ENCODE results near the gene CDH23.
A peak's percentile ranks its signal among the peaks of the same experiment; 100 is the strongest.

Gene CDH23

DNA sequence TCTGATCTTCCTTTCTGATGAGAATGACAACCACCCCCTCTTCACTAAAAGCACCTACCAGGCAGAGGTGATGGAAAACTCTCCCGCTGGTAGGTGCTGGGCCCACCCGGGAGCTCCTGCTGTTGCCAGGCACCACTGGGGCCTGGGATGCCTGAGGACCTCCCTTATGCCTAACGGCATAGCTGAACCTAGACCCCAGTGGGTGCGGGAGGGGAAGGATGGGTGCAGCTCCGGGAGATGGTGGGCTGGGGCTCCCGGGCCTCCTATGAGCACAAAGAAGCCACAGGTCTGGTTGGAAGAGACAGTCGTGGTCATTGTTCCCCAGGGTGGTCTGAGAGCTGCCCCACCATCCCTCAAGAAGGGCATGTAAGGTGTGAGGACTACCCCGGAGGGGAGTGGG lies 392.2 kb downstream of the CDH23 start:
- DNase-seq, result no peak

DNA sequence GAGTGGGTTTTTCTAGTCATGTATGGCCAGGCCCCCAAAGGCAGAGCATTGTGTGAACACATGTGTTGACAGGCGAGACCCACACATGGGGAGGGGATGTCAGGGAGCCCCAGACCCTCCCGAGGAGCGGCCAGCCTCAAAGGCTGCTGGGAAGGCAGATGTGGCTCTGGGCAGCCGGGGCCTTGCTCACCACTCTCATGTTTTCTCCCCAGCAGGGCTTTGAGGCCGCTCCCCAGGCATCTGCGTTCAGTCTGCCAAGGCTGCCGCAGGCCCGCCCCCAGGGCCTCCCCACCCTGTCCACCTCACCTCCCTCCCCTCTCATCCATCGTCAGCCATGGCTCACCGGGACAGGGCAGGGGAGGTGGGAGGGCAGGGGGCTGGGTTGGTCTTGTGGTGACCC lies 393.2 kb downstream of the CDH23 start:
- DNase-seq, result no peak

DNA sequence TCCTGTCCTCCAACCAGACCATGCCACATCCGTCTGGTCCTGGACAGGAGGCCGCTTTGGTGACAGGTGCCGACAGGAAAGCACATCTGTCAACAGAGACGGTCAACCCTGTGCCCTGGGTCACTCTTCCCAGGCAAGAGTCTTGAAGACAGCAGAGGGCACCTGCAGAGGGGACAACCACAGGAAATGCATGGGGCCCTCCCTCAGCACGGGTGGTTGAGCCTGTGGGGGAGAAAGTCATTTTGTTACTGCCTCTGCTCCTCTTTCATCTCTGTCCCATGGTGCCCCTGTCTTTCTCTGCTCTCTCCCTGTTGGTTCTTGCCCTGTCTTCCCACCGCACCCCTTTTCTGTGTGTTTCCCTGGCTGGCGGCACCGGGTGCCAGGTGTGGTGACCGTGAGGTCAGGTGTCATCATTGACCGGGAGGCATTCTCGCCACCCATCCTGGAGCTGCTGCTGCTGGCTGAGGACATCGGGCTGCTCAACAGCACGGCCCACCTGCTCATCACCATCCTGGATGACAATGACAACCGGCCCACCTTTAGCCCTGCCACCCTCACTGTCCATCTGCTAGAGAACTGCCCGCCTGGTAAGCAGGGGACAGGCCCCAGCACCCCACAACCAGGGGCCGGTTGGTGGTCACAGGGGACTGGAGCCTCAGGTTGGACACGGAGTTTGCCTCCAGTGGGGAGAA lies 394.2 kb downstream of the CDH23 start:
- DNase-seq, result no peak

DNA sequence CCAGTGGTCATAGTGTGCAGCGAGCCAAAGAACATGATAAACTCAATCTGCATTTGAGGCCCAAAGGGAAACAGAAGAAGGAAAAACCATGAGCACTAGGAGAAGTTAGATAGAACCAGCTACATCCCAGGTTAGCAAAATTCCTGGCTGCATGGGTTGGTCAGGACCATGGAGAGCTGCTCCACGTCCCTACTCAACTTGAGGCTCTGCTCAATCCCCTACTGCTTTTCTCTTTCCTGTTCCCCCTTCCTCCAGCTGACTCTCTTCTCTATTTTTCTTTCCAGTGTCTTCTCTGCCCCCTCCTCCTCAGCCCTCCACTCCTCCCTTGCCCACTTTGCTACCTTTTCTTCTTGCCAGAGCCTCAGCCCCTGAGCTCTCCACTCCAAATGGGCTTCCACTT lies 398.5 kb downstream of the CDH23 start:
- no peak for DNase-seq

DNA sequence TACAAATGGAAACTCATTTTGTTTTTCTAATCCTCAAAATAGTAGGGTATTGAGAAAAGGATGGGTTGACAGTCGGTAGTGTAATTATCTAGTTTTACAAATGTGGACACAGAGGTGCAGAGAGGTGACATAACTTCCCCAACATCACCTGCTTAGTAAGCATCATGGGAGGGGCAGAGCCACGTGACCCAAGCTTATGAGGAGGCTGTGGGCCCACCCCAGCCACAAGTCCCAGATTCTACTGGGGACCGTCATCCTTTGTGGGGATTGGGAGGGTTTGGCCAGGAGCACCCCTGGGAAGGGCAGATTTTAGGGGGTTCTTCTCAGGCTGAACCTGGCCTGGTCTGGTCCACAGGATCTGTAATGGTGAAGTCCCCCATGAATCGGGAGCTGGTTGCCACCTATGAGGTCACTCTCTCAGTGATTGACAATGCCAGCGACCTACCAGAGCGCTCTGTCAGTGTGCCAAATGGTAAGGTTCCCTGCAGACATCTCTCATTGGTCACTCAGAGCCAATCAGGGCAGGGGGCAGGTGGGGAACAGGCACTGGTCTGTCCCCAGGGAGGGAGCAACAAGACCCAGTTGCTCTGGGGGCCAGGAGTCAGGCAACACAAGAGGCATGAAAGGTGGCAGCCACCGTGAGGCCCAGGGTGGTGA lies 400.2 kb downstream of the CDH23 start:
- DNase-seq, result no peak

DNA sequence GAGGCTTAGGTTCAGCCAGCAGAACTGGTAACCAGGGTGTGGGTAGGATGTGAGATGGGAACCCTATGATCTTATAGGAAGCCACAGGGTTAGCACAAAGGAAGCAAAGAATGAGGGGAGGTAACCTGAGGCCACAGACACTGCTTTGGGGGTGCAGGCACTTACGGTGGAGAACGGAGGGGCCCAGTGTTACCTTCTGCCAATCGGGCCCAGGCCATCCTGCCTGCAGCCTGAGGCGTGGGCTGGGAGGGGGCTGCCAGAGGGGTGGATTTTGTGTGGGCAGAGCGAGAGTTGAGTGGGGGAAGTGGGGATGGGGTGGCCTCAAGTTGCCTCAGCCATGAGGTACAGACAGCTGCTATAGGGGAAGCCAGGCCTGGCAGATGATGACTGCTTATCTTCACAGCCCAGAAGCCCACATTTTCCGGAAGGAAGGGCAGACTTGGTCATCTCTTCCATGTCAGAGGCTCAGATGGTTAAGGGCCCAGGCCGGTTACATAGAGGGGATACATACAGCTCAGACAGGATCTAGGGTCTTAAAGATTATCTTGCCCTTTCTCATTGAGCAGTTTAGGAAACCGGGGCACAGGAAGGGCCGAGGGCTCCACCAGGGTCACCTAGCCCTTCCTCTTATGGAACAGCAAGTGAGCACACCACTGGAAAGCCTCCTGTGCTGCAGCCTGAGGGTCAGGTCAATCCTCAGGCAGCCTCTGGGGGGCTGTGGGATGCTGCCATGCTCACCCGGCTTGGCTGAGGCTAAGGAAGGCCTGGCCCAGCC lies 401.0 kb downstream of the CDH23 start:
- DNase-seq, result peak; percentile 10

DNA sequence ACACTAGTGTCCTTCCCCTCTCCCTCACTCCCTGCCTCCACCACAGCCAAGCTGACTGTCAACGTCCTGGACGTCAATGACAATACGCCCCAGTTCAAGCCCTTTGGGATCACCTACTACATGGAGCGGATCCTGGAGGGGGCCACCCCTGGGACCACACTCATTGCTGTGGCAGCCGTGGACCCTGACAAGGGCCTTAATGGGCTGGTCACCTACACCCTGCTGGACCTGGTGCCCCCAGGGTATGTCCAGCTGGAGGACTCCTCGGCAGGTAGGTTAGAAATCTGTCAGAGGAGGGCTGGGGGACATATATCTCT lies 401.5 kb downstream of the CDH23 start:
- DNase-seq, result no peak

DNA sequence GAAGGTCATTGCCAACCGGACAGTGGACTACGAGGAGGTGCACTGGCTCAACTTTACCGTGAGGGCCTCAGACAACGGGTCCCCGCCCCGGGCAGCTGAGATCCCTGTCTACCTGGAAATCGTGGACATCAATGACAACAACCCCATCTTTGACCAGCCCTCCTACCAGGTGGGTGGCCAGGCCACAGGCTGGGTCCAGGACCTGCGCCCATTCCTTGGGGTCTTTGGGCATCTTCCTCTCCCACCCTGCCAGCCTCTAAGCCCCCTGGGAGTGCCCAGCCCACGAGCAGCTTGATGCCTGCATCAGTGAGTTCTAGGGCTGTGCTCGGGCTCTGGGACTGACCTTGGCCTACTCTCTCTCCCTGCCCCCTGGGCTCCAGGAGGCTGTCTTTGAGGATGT lies 402.4 kb downstream of the CDH23 start:
- DNase-seq, result no peak

DNA sequence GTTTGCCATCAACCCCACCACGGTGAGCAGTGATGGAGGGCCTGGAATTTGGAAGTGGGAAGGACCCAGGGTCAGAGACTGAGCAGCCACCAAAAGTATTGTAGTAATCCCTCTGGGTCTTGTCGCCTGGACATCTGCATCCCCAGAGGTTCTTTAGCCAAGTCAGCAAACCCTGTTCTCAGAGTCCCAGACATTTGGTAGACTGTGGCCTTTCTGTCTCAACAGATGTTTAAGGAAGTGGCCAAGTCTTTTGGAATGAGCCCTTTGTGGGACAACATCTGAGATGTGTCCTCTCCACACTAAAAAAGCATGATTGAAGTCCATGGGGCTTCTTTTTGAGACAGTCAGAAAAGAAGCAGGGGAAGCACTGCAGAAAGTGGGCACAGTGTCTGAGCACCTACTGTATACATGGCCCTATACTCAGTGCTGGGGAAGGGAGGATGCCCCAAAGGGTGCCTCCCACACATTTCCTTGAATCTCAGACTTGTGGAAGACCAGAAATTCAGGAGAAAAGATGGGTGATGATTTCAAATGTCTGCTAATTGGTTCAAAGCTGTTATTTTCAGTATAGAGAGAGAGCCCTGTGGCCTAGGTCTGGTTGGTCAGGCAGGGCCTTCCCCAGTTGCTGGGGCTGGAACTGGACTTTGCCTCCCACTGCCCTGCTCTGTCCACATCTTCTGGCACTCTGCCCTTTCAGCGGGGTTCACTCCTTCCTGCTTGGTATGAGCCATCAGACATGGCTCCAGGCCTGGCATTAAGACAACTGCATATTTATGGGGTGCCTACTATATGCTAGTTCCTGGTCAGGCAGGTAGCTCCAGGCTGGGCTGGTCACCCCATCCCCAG lies 403.1 kb downstream of the CDH23 start:
- DNase-seq, result no peak

DNA sequence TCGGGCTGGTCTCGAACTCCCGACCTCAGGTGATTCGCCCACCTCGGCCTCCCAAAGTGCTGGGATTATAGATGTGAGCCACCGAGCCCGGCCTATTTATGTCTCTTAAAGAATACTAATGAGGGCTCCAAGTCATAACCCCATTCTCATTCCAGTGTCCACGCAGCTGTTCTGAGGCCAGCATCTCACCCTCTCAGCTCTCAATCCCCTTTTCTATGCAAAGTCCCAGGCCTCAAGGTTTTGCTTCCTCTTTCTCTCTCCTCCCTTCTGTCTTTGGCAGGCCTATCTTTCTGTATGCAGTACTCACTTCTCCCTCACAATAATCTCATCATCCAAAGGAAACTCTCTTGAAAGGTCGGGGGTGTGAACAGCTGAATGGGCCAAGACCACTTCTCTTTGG lies 404.6 kb downstream of the CDH23 start:
- DNase-seq, result no peak

DNA sequence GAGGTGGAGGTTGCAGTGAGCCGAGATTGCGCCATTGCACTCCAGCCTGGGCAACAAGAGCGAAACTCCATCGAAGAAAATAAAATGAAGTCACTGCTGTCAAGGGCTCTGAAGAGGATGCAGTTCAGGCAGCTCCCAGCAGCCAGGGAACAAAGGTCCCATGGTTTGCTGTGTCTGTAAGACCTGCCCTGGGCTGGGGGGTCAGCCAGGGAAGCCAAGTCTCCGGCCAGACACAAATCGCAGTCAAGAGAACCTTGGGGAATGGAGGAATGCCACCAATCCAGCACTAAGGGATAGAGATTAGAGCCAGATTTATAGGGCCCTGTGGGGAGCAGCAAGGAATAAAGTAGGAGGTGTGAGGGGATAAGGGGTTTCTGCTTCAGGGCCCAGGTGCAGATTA lies 405.5 kb downstream of the CDH23 start:
- no peak for DNase-seq

DNA sequence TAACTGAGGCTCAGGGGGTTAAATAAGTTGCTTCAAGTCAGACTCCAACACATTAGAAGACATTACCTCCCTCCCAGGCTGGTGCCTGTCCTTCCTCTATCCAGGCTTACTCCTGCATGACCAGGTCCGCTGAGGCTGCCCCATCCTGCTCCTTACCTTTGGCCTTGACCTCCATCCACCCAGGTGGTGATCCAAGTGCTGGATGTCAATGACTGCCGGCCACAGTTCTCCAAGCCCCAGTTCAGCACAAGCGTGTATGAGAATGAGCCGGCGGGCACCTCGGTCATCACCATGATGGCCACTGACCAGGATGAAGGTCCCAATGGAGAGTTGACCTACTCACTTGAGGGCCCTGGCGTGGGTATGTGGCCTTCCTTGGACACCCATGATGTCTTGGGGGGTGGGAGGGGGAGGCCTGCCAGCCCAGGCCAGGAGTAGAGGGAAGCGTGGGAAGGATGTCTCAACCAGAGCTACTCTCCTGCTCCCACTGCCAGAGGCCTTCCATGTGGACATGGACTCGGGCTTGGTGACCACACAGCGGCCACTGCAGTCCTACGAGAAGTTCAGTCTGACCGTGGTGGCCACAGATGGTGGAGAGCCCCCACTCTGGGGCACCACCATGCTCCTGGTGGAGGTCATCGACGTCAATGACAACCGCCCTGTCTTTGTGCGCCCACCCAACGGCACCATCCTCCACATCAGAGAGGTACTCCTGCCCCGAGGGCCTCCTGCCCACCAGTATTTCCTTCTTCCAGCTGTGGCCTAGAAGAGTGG lies 406.2 kb downstream of the CDH23 start:
- no peak for DNase-seq

DNA sequence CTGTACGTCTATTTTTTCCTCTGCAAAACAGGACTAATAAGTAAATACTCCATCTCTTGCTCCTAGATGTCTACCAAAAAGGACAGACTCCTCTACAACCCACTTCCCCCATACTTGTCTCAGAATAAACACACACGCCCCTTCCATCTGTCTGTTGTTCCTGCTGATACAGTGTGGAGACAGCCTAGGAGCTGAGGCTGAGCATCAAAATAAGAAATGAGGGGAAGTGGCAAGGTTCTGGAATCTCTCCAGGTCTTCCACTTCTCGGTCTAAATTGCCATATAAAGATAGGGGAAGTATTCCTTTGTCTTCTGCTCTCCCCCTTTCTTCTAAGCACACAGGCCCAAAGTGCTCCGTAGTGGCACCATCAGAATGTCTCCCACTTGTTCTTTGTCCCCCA lies 407.4 kb downstream of the CDH23 start:
- no peak for DNase-seq

DNA sequence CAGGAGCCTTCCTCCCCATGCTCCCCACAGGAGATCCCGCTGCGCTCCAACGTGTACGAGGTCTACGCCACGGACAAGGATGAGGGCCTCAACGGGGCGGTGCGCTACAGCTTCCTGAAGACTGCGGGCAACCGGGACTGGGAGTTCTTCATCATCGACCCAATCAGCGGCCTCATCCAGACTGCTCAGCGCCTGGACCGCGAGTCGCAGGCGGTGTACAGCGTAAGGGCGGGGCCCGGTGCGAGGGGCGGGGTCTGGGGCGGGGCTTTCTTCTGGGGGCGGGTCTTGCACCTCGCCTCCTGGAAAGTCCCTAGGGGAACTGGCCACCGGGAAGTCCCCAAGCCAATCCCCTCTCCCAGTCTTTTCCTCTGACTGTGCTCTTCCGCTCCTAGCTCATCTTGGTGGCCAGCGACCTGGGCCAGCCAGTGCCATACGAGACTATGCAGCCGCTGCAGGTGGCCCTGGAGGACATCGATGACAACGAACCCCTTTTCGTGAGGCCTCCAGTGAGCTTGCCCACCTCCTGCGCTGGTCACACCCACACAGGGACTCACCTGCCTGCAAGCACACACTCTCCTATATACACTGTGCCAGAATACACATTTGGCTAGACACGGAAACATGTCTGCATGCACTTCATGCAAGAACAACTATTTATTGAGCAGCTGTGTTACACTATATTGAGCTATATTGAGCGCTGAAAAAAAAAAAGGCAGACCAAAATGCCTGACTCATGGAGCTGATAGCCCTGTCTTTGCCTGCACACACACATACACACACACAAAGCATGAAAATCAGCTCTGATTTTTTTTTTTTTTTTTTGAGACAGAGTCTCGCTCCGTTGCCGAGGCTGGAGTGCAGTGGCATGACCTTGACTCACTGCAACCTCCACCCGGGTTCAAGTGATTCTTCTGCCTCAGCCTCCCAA lies 409.3 kb downstream of the CDH23 start:
- DNase-seq, result peak; percentile 48

DNA sequence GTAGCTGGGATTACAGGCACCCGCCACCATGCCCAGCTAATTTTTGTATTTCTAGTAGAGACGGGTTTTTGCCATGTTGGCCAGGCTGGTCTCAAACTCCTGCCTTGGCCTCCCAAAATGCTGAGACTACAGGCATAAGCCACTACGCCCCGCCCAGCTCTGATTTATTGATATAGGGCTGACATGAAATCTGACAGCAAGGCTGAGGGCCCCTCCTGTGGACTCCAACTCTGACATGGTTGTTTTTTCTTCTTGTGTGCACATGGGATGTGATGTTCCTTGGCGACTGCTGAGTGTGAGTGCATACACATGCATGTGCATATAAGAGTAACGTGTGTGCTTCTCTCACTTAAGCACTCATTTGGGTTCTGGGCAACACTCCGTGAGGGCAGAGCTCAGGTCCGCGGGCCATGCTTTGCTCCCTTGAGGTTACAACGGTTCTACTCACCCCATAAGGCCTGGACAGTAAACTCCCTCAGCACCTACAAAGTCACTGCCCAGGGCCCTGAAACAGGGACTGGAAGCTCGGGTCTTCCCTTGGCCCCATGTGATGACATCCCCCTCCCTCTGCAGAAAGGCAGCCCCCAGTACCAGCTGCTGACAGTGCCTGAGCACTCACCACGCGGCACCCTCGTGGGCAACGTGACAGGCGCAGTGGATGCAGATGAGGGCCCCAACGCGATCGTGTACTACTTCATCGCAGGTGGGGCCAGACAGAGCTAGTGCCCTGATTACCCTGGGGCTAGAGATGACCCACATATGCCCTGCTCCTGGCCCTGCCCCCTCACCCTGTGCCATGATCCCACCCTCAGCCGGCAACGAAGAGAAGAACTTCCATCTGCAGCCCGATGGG lies 410.2 kb downstream of the CDH23 start:
- DNase-seq, result no peak

DNA sequence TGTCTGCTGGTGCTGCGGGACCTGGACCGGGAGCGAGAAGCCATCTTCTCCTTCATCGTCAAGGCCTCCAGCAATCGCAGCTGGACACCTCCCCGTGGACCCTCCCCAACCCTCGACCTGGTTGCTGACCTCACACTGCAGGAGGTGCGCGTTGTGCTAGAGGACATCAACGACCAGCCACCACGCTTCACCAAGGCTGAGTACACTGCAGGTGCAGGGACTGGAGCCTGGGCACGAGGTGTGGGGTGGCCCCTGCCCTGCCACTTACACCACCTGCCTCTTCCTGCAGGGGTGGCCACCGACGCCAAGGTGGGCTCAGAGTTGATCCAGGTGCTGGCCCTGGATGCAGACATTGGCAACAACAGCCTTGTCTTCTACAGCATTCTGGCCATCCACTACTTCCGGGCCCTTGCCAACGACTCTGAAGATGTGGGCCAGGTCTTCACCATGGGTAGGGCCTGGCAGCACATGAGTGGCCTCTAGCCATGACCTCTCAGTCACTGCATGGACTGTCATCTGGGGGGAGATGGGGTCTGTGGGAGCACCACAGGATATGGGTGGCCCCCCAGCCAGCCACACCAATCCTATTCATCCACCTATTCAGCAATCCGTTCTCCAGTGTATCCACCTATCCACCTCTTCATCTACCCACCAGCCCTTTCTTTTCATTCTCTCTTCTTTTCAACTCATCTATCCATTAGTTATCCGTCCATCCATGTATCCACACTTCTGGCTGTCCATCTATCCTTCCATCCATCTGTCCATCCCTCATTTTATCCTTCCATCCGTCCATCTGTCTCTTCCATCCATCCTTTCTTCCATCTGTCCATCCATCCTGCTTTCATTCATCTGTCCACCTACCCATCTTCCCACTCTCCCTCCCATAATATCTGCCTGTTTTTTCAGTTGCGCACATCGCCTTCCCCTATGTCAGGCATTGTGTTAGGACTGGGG lies 411.1 kb downstream of the CDH23 start:
- DNase-seq, result no peak

DNA sequence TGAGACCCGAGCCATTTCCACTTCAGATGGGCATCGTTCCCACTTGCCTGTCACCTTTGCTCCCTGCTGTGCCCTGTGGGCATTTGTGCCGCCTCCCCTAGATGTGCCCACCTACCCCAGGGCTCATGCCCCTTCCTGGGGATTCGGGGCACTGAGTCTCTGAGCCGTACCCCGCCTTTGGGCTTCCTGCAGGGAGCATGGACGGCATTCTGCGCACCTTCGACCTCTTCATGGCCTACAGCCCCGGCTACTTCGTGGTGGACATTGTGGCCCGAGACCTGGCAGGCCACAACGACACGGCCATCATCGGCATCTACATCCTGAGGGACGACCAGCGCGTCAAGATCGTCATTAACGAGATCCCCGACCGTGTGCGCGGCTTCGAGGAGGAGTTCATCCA lies 412.9 kb downstream of the CDH23 start:
- DNase-seq, result no peak

DNA sequence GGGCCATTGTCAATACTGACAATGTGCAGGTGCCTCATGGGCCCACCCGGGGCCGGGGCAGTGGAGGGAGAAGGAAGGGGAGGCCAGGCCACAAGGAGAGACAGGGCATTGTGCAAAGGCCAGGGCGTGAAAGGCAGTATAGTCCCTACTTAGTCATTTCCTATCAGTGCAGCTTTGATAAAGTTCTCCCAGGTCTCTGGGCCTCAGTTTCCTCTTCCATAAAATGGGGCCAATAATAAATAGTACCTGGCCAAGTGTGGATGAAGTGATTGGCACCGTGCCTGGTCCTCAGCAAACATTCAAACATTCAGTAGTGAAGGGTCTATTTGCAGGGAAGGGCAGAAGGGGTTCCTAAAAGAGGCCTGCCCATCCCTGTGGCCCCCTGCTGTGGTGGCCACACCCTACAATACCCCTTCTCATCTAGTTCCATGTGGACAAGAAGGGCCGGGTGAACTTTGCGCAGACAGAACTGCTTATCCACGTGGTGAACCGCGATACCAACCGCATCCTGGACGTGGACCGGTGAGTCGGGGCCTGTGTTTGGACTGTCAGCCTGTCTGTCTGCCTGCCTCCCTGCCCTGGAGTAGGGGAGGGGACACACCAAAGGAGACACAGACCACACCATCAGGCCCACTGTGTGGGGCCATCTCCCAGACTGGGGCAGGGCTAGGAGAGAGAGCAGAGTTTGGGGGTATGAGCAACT lies 413.5 kb downstream of the CDH23 start:
- no peak for DNase-seq

DNA sequence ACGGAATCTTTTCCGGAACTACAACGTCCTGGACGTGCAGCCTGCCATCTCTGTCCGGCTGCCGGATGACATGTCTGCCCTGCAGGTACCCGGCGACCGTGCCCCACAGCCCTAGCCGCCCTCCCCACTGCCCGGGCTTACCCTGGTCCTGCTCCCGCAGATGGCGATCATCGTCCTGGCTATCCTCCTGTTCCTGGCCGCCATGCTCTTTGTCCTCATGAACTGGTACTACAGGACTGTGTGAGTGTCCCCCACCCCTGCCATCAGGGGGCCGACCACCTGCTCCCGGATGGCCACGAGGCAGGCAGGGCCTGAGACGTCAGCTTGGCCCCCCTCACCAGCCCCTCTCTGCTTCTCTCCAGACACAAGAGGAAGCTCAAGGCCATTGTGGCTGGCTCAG lies 414.6 kb downstream of the CDH23 start:
- no peak for DNase-seq

Measured in CD4-positive, alpha-beta T cell treated with Interferon gamma for 1 hour (primary cell).